ENCODE measurements around the gene ZNF581. TPM values are rescaled to one million over a fixed set of nuclear protein-coding genes. Genes with fewer than 3 reads are reported as not detected.

Gene ZNF581
- total RNA-seq, 3 donors from 2014 or later: 46.2 to 54.1 (median 52.7) TPM

GRCh38 chr19:55616395-55616875 lies 27.0 kb upstream of the ZNF581 start:
- peaks cover 12% of the 10 kb centered on the region for H3K36me3 Mint-ChIP-seq (ENCODE audit: insufficient read depth)
- H3K4me3 Mint-ChIP-seq: no peak overlapping the region

GRCh38 chr19:55617426-55617825 lies 26.0 kb upstream of the ZNF581 start:
- no peak for DNase-seq
- ATAC-seq: no peak
- no peaks in the 10 kb centered on the region for H3K27me3 Mint-ChIP-seq (ENCODE audit: low read depth)
- H3K36me3 Mint-ChIP-seq (ENCODE audit: insufficient read depth): peaks cover 12% of the 10 kb centered on the region
- peaks cover 17% of the 10 kb centered on the region for H3K4me1 Mint-ChIP-seq (ENCODE audit: low read depth)
- H3K4me3 Mint-ChIP-seq: no peak overlapping the region
- H3K9me3 Mint-ChIP-seq: no peaks in the 10 kb centered on the region

More at GRCh38 chr19:55616395-55616875, 27.0 kb upstream of the ZNF581 start:
- Mint-ChIP-seq H3K4me1 (ENCODE audit: low read depth) (peaks cover 26% of the 10 kb centered on the region), H3K27me3 (ENCODE audit: low read depth) (no peaks in the 10 kb centered on the region), H3K9me3 (no peaks in the 10 kb centered on the region)
- ATAC-seq (no peak), DNase-seq (no peak)

- Mint-ChIP-seq H3K36me3 (ENCODE audit: insufficient read depth) (peaks cover 12% of the 10 kb centered on the region), H3K4me3 (no peak overlapping the region), H3K9me3 (no peaks in the 10 kb centered on the region), H3K4me1 (ENCODE audit: low read depth) (peaks cover 20% of the 10 kb centered on the region), H3K27me3 (ENCODE audit: low read depth) (no peaks in the 10 kb centered on the region)
- ATAC-seq (no peak), DNase-seq (no peak)
Observed at GRCh38 chr19:55618426-55618825, 25.0 kb upstream of the ZNF581 start.

- H3K36me3 Mint-ChIP-seq (ENCODE audit: insufficient read depth): peaks cover 12% of the 10 kb centered on the region
- H3K4me1 Mint-ChIP-seq (ENCODE audit: low read depth): peaks cover 26% of the 10 kb centered on the region
- DNase-seq (no peak), ATAC-seq (no peak)
- no peaks in the 10 kb centered on the region for H3K9me3 Mint-ChIP-seq
- H3K27me3 Mint-ChIP-seq (ENCODE audit: low read depth): no peaks in the 10 kb centered on the region
- H3K4me3 Mint-ChIP-seq: no peak overlapping the region
Observed at GRCh38 chr19:55619286-55619685, 24.2 kb upstream of the ZNF581 start.

- H3K9me3 Mint-ChIP-seq: no peaks in the 10 kb centered on the region
- ATAC-seq: peak in 1 of 2 donors; percentile 4
- H3K36me3 Mint-ChIP-seq (ENCODE audit: insufficient read depth): peaks cover 12% of the 10 kb centered on the region
- H3K4me1 Mint-ChIP-seq (ENCODE audit: low read depth): peaks cover 35% of the 10 kb centered on the region
- H3K27me3 Mint-ChIP-seq (ENCODE audit: low read depth): no peaks in the 10 kb centered on the region
- DNase-seq: peak; percentile 34
- H3K4me3 Mint-ChIP-seq: no peak overlapping the region
Observed at GRCh38 chr19:55620410-55621204, 22.8 kb upstream of the ZNF581 start.

- Mint-ChIP-seq H3K9me3 (no peaks in the 10 kb centered on the region), H3K36me3 (ENCODE audit: insufficient read depth) (peaks cover 12% of the 10 kb centered on the region), H3K4me1 (ENCODE audit: low read depth) (peaks cover 39% of the 10 kb centered on the region), H3K4me3 (no peak overlapping the region), H3K27me3 (ENCODE audit: low read depth) (no peaks in the 10 kb centered on the region)
- no peak for DNase-seq
- no peak for ATAC-seq
Observed at GRCh38 chr19:55621205-55621672, 22.2 kb upstream of the ZNF581 start.

- H3K27me3 Mint-ChIP-seq (ENCODE audit: low read depth): no peaks in the 10 kb centered on the region
- DNase-seq: no peak
- ATAC-seq: no peak
- peaks cover 44% of the 10 kb centered on the region for H3K4me1 Mint-ChIP-seq (ENCODE audit: low read depth)
- H3K4me3 Mint-ChIP-seq: no peak overlapping the region
- H3K9me3 Mint-ChIP-seq: no peaks in the 10 kb centered on the region
- H3K36me3 Mint-ChIP-seq (ENCODE audit: insufficient read depth): peaks cover 11% of the 10 kb centered on the region
Observed at GRCh38 chr19:55621673-55622231, 21.7 kb upstream of the ZNF581 start.

GRCh38 chr19:55622242-55622969 lies 21.0 kb upstream of the ZNF581 start:
- H3K27me3 Mint-ChIP-seq (ENCODE audit: low read depth): no peaks in the 10 kb centered on the region
- DNase-seq (no peak), ATAC-seq (no peak)
- H3K36me3 Mint-ChIP-seq (ENCODE audit: insufficient read depth): peaks cover 7% of the 10 kb centered on the region
- no peak overlapping the region for H3K4me3 Mint-ChIP-seq
- peaks cover 50% of the 10 kb centered on the region for H3K4me1 Mint-ChIP-seq (ENCODE audit: low read depth)
- H3K9me3 Mint-ChIP-seq: no peaks in the 10 kb centered on the region

GRCh38 chr19:55623130-55623529 lies 20.3 kb upstream of the ZNF581 start:
- Mint-ChIP-seq H3K9me3 (no peaks in the 10 kb centered on the region), H3K27me3 (ENCODE audit: low read depth) (no peaks in the 10 kb centered on the region), H3K4me3 (peak overlapping the region; percentile 19), H3K36me3 (ENCODE audit: insufficient read depth) (peaks cover 4% of the 10 kb centered on the region), H3K4me1 (ENCODE audit: low read depth) (peaks cover 53% of the 10 kb centered on the region)
- no peak for ATAC-seq
- no peak for DNase-seq

- peak overlapping the region; percentile 87 for H3K4me3 Mint-ChIP-seq
- H3K9me3 Mint-ChIP-seq: no peaks in the 10 kb centered on the region
- peaks cover 52% of the 10 kb centered on the region for H3K4me1 Mint-ChIP-seq (ENCODE audit: low read depth)
- ATAC-seq: no peak
- no peak for DNase-seq
- H3K36me3 Mint-ChIP-seq (ENCODE audit: insufficient read depth): peaks cover 4% of the 10 kb centered on the region
- no peaks in the 10 kb centered on the region for H3K27me3 Mint-ChIP-seq (ENCODE audit: low read depth)
Observed at GRCh38 chr19:55623561-55623960, 19.9 kb upstream of the ZNF581 start.

GRCh38 chr19:55624109-55625003 lies 19.1 kb upstream of the ZNF581 start, which contains the start of gene ZNF784:
Gene ZNF784, minus strand, starts transcription at chr19:55624566. Its CDS starts 5 bp downstream, at chr19:55624561.
- Mint-ChIP-seq H3K4me1 (ENCODE audit: low read depth) (peaks cover 51% of the 10 kb centered on the region), H3K9me3 (no peaks in the 10 kb centered on the region), H3K27me3 (ENCODE audit: low read depth) (no peaks in the 10 kb centered on the region), H3K36me3 (ENCODE audit: insufficient read depth) (peaks cover 4% of the 10 kb centered on the region), H3K4me3 (peak within 1 kb of the TSS; percentile 87)
- DNase-seq: peak; percentile 95
- peak; percentile 80 to 81 for ATAC-seq

GRCh38 chr19:55625004-55625326 lies 18.5 kb upstream of the ZNF581 start:
- H3K27me3 Mint-ChIP-seq (ENCODE audit: low read depth): no peaks in the 10 kb centered on the region
- DNase-seq: no peak
- H3K4me1 Mint-ChIP-seq (ENCODE audit: low read depth): peaks cover 49% of the 10 kb centered on the region
- no peak for ATAC-seq
- peak overlapping the region; percentile 87 for H3K4me3 Mint-ChIP-seq
- peaks cover 4% of the 10 kb centered on the region for H3K36me3 Mint-ChIP-seq (ENCODE audit: insufficient read depth)
- no peaks in the 10 kb centered on the region for H3K9me3 Mint-ChIP-seq

GRCh38 chr19:55626350-55626749 lies 17.1 kb upstream of the ZNF581 start:
- DNase-seq: peak; percentile 38
- H3K9me3 Mint-ChIP-seq: no peaks in the 10 kb centered on the region
- H3K4me1 Mint-ChIP-seq (ENCODE audit: low read depth): peaks cover 36% of the 10 kb centered on the region
- H3K36me3 Mint-ChIP-seq (ENCODE audit: insufficient read depth): no peaks in the 10 kb centered on the region
- peak; percentile 61 to 66 for ATAC-seq
- H3K4me3 Mint-ChIP-seq: peak overlapping the region; percentile 68
- no peaks in the 10 kb centered on the region for H3K27me3 Mint-ChIP-seq (ENCODE audit: low read depth)

GRCh38 chr19:55632463-55632834 lies 11.0 kb upstream of the ZNF581 start:
- peak; percentile 88 for DNase-seq
- H3K4me3 Mint-ChIP-seq: no peak overlapping the region
- H3K27me3 Mint-ChIP-seq (ENCODE audit: low read depth): no peaks in the 10 kb centered on the region
- peaks cover 40% of the 10 kb centered on the region for H3K4me1 Mint-ChIP-seq (ENCODE audit: low read depth)
- H3K36me3 Mint-ChIP-seq (ENCODE audit: insufficient read depth): peaks cover 6% of the 10 kb centered on the region
- ATAC-seq: peak; percentile 36 to 56
- H3K9me3 Mint-ChIP-seq: no peaks in the 10 kb centered on the region
